HG03460 (cell line): Measurements from ENCODE around the gene SLC38A7.
A peak's percentile ranks its signal among the peaks of the same experiment; 100 is the strongest.
"Not testable (repeated sequence)": the region's sequence is repeated elsewhere in the genome, so short reads cannot be mapped to it uniquely, and the experiment has no call there.

Experiments used
- ATAC-seq: cut with Tn5 transposase; IDR thresholded peaks from one replicate; pipeline ENCODE4 v1.9.1; 2021; ENCODE audit not compliant: unreplicated experiment

Gene SLC38A7

DNA sequence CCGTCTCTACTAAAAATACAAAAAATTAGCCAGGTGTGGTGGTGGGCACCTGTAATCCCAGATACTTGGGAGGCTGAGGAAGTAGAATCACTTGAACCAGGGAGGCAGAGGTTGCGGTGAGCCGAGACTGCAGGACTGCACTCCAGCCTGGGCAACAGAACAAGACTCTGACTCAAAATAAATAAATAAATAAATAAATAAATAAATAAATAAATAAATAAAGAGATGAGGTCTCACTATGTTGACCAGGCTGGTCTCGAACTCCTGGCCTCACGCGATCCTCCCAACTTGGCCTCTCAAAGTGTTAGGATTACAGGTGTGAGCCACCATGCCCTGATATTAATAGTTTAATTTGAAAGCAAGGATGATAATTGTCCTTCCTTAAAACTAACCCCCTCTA lies 47.5 kb downstream of the SLC38A7 start:
- ATAC-seq = not testable (repeated sequence)

DNA sequence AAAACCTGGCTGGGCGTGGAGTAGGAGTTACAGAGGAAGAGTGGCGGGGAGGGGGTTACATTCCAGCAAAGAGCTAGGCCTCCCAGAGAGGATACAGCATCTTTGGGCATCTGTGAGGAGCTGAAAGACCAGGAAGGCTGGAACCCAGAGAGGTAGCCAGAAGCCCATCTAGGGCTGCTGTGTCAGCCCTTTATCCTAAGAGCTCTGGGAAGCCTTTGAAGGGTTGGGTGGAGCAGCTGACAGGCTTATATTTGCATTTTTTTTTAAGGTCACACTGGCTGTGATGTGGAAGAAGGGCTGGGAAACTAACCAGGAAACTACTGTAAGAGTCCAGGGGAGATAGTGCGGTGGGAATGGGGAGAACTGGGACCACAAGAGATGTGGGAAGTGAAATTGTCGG lies 48.1 kb downstream of the SLC38A7 start:
- no peak for ATAC-seq

DNA sequence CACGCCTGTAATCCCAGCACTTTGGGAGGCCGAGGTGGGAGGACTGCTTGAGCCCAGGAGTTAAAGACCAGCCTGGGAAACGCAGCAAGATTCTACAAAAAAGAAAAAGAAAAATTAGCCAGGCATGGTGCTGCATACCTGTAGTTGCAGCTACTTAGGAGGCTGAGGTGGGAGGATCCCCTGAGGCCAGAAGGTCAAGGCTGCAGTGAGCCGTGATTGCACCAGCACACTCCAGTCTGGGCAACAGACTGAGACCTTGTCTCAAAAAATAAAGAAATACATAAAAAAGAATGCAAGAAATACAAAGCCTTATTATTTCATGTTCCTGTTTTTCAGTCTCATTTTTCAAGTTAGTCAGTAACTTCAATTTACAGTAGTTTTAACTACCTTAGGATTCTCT lies 49.1 kb downstream of the SLC38A7 start:
- ATAC-seq = no peak

DNA sequence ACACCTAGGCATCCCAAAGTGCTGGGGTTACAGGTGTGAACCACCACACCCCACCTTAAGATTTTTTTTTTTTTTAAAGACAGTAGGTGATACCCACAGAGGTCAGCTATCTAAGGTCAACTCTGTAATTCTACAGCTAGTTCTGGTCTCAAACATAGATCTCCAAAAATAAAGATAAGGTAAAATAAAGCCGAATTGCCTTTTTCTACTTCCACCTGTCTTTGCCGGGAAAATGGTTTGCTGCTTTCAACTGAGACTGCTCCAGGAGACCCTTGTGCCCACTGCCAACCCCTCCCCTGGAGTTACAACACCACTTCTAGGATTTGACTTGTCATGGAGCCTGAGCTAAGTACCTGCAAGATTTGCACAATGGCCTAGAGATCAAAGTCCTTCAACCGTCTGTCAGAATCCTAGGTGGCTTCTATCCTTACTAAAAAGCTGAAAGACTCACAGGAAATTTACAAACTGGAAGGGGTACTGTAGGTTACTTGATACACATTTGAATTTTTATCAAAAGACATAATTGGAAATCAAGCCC lies 50.2 kb downstream of the SLC38A7 start:
- ATAC-seq = no peak

DNA sequence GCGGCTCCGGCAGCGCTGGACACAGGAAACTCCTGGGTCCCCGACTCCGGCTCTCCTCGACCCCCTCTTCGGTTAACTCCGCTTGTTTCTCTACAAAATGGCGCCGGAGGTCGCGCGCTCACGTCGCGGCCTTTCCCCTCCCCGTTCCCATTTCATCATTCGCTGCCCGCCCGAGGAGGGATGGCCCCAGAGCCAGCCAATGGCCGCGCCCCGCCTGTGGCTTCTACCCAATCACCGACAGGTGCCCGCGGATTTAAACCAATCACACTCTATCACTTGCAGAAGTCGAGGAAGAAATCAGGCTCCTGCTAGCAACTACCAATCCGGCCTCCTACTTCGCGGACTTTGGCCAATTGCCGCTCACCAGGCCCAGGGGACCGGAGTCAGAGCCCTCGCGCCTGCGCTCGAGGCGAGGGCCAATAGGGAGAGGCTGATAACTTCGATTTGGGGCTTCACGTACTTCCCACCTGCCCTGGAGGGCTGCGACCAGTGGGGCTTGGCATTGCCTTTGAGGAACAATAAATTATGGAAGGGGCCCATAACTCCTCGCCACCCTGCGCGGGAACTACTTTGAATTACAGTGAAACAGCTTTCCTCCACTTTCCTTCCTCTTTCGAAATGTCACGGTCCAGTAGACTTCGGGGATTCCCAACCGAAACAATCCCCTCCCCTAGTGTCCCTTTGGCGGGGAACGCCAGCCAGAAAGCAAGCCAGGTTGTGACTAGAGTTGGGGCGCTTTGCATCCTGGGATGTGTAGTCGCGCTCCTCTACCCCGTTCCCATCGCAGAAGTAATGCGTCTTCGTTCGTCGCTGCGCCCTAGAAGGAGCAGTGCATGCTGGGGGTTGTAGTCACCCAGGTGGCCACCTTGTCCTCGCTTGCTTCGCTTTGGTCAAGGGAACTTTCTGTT lies 54.6 kb downstream of the SLC38A7 start, which contains the start of gene CNOT1:
Gene CNOT1 (minus strand): TSS at position 94 of the 908 bp plus-strand sequence. CDS start 30,489 bp downstream, outside the sequence.
- ATAC-seq = peak; percentile 84

DNA sequence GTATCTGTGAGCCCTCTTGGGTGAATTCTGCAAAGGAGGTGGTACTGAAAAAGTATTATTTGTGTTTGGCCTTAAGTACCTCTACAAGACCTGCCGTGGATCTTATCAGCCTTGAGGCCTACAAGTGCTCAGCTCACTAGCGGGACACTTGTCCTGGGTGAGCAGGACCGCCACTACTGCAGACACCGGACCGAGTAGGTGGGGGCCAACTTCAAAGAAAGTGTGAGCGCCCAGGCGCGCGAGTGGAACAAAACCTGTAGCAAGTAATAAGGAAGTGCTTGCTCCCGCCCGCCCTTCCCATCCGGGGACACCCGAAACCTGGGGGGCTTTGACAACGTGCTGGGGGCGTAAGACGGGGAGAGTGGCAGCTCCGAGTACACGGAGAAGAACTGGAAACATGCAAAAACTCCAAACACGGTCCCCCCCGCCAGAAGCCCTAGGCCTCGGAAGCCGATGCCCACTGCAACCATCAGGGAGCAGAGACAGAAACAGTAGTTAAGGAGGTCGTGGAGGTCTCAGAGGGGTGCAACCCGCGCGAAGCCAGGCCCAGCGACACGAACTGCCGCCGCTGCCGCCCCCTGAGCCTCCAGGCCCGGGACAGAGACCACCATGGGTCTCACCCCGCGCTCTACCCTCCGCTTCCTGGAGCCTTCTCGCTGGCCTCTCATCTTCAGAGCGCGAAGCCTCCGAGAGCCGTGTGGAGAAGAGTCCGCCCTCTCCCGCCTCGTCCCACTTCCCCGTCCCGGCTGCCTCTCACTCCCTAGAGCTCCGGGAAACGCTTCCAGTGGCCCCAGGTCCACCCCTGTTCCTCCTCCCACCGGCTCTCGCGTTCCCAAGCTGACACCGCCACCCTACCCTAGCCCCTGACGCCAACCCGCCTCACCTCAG lies 55.5 kb downstream of the SLC38A7 start:
- ATAC-seq = peak; percentile 0

DNA sequence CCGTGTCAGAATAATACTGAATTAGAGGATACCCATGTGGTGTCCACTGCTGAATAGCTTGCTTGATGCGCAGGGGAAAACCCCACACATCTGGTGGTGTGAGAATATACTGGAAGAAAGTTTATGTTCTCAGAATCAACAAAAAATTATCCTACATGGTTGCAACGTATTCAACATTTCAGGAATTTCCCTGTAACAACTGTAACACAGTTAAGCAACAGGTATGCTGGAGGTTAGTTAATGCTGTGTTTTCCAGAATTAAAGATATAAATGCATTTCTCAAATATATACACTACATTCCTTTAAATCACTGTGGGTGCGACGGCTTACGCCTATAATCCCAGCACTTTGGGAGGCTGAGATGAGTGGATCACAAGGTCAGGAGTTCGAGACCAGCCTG lies 60.4 kb downstream of the SLC38A7 start:
- no peak for ATAC-seq

DNA sequence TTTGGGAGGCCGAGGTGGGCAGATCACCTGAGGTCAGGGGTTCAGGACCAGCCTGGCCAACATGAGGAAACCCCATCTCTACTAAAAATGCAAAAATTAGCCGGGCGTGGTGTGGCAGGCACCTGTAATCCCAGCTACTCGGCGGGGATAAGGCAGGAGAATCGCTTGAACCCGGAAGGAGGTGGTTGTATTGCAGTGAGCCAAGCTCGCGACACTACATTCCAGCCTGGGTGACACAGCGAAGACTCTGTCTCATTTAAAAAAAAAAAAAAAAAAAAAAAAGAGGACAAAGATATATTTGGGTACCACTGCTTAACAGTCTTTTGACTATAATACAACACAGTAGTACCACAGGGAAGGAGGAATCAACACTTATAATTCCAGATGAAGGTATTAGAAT lies 64.2 kb downstream of the SLC38A7 start:
- no peak for ATAC-seq

DNA sequence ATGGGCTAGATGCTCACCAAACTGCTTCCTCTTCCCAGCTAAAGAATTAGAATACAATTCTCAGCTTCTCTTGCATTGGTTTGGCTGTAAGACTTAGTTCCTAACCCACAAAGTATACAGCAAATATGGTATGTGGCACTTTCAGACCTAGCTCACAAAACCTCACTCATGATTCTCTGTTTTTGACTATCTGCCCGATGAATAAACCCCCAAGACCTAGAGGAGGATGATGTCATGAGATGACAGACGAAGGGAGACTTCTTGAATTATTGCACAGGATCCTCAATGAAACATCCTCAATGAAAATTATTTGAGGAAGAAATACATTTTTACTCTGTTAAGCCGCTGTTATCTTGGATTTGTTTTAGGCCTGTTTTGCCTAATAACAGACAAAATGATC lies 69.3 kb downstream of the SLC38A7 start:
- ATAC-seq = no peak
